OCI-LY7 (cell line): ENCODE measurements around the gene RAN. TPM values are rescaled to one million over a fixed set of nuclear protein-coding genes. Genes with fewer than 3 reads are reported as not detected.

ENCODE experiments used
- BruUV-seq: library from RNA; stranded (reverse); fragments of 400-500 nt; replicated peaks from 2 replicates; lab custom pipeline; 2021; lab: Mats Ljungman, UMichigan
- CTCF ChIA-PET: fragments of 300-600 bp; sonication (Branson Sonifier 250); formaldehyde crosslinking; loops from one replicate; lab custom pipeline; 2022; ENCODE audit warnings: antibody characterized with exemption; ENCODE audit not compliant: unreplicated experiment; lab: Charles Lee
- POLR2A ChIA-PET: fragments of 300-600 bp; sonication (Branson Sonifier 250); formaldehyde crosslinking; loops from one replicate; lab custom pipeline; 2022; ENCODE audit warnings: antibody characterized with exemption; lab: Charles Lee
- DNase-seq: peaks from one replicate; pipeline ENCODE4 v3.0.0-alpha.2; 2015; ENCODE audit warnings: low spot score
- H2AFZ ChIP-seq: fragments of 200-600 bp; sonication (generic), shearing (Covaris generic); 2 replicates; pipeline ENCODE4 v1.6.1; 2014; ENCODE audit warnings: mild to moderate bottlenecking, antibody characterized with exemption, low read length, moderate library complexity
- H3K27ac ChIP-seq: fragments of 200-600 bp; sonication (generic); 2 replicates; pipeline ENCODE4 v1.5.1; 2014; ENCODE audit warnings: mixed run types, low read depth, mild to moderate bottlenecking, moderate library complexity, low read length, inconsistent platforms; ENCODE audit not compliant: poor library complexity, severe bottlenecking
- H3K36me3 ChIP-seq: fragments of 200-600 bp; sonication (generic); 2 replicates; pipeline ENCODE4 v1.6.1; 2014; ENCODE audit warnings: mild to moderate bottlenecking, antibody characterized with exemption, low read length, moderate library complexity, mixed read lengths; ENCODE audit not compliant: insufficient read depth
- H3K4me1 ChIP-seq: fragments of 200-600 bp; sonication (generic); 2 replicates; pipeline ENCODE4 v1.5.1; 2014; ENCODE audit warnings: mild to moderate bottlenecking, low read length; ENCODE audit not compliant: insufficient read depth, poor library complexity, severe bottlenecking
- H3K4me2 ChIP-seq: fragments of 200-600 bp; sonication (generic); 2 replicates; pipeline ENCODE4 v1.6.1; 2014; ENCODE audit warnings: mild to moderate bottlenecking, low read length
- H3K4me3 ChIP-seq: fragments of 200-600 bp; sonication (generic); 2 replicates; pipeline ENCODE4 v1.5.1; 2014; ENCODE audit warnings: mild to moderate bottlenecking, low read depth, low read length; ENCODE audit not compliant: poor library complexity, severe bottlenecking
- H3K79me2 ChIP-seq: fragments of 200-600 bp; sonication (generic); 2 replicates; pipeline ENCODE4 v1.6.1; 2016; ENCODE audit warnings: low read depth, mild to moderate bottlenecking, low read length, moderate library complexity, mixed read lengths; ENCODE audit not compliant: insufficient read depth
- H3K9me2 ChIP-seq: fragments of 200-600 bp; sonication (generic); 2 replicates; pipeline ENCODE4 v1.6.1; 2016; ENCODE audit warnings: mild to moderate bottlenecking, low read length, mixed read lengths; ENCODE audit not compliant: insufficient read depth
- H3K9me3 ChIP-seq: fragments of 200-600 bp; sonication (generic); 2 replicates; pipeline ENCODE4 v1.6.1; 2014; ENCODE audit warnings: mild to moderate bottlenecking, mixed run types, low read length, mixed read lengths
- H4K20me1 ChIP-seq: fragments of 200-600 bp; sonication (generic); 2 replicates; pipeline ENCODE4 v1.6.1; 2014; ENCODE audit warnings: mild to moderate bottlenecking, antibody characterized with exemption, low read length, moderate library complexity, mixed read lengths; ENCODE audit not compliant: insufficient read depth
- EZH2phosphoT487 ChIP-seq: fragments of 200-600 bp; sonication (generic); IDR thresholded peaks from 2 replicates; pipeline ENCODE4 v1.6.1; 2018; ENCODE audit warnings: low read depth, borderline replicate concordance, mild to moderate bottlenecking, mixed run types, antibody characterized with exemption, low read length, moderate library complexity, mixed read lengths
- intact Hi-C: fragments of 100-400 bp; cut with micrococcal nuclease; formaldehyde crosslinking; loops from one replicate; pipeline ENCODE4 v1.10.0; 2022; ENCODE audit not compliant: unreplicated experiment
- total RNA-seq, 2 experiments: library from RNA; depleted of rRNA in 1 of 2; stranded (reverse); fragments of >200 nt in 1 of 2; shearing (Covaris generic) in 1 of 2; gene quantifications; 2 replicates each; pipeline ENCODE4 v1.2.3, GENCODE V29; 2014 to 2022
- TF ChIP-seq, protein P1 (sequence below): fragments of 200-600 bp; sonication (generic); conservative IDR thresholded peaks from 2 replicates; pipeline ENCODE4 v1.5.1; 2014; ENCODE audit warnings: mild to moderate bottlenecking, antibody characterized with exemption, low read length, moderate library complexity, mixed read lengths

RAN gene
- total RNA-seq, 2 experiments from 2014 or later = 1,462 to 1,957 TPM

DNA sequence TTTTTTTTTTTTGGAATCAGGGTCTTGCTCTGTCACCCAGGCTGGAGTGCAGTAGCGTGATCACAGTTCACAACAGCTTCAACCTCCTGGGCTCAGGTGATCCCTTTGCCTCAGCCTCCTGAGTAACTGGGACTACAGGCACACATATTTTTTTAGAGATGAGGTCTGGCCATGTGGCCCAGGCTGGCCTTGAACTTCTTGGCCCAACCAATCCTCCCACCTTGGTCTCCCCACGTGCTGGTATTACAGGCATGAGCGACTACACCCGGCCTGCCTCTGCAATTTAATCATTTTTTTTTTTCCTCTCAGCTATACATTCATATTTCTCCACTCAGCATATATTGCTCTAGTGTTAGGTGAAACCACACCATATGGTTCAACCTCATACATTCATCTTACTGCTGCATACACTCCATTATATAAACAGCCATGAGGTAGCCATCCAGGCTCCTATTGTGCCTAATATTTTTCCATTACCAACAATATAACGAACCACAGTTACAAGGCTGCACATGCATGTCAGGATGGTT, 39.9 kb upstream of the RAN start:
- ChIA-PET CTCF (no interaction called here), POLR2A (no interaction called here)
- Histone ChIP-seq H3K4me1 (peaks cover 8% of the 10 kb centered on the region), H2AFZ (no peak overlapping the region), H3K4me2 (no peak overlapping the region), H3K9me2 (no peaks in the 10 kb centered on the region), H3K79me2 (0 out of 2 replicates have a peak, but pooled peaks cover 5% of the 10 kb centered on the region), H3K27ac (no peak overlapping the region), H3K36me3 (no peaks in the 10 kb centered on the region), H3K4me3 (no peak overlapping the region), H3K9me3 (no peaks in the 10 kb centered on the region), H4K20me1 (no peaks in the 10 kb centered on the region)
- TF ChIP-seq, protein P1, sequence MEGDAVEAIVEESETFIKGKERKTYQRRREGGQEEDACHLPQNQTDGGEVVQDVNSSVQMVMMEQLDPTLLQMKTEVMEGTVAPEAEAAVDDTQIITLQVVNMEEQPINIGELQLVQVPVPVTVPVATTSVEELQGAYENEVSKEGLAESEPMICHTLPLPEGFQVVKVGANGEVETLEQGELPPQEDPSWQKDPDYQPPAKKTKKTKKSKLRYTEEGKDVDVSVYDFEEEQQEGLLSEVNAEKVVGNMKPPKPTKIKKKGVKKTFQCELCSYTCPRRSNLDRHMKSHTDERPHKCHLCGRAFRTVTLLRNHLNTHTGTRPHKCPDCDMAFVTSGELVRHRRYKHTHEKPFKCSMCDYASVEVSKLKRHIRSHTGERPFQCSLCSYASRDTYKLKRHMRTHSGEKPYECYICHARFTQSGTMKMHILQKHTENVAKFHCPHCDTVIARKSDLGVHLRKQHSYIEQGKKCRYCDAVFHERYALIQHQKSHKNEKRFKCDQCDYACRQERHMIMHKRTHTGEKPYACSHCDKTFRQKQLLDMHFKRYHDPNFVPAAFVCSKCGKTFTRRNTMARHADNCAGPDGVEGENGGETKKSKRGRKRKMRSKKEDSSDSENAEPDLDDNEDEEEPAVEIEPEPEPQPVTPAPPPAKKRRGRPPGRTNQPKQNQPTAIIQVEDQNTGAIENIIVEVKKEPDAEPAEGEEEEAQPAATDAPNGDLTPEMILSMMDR = no peak
- TF ChIP-seq EZH2phosphoT487 = no peak
- BruUV-seq = no TSS peak
- intact Hi-C loops = no loop called here
- DNase-seq = no peak

DNA sequence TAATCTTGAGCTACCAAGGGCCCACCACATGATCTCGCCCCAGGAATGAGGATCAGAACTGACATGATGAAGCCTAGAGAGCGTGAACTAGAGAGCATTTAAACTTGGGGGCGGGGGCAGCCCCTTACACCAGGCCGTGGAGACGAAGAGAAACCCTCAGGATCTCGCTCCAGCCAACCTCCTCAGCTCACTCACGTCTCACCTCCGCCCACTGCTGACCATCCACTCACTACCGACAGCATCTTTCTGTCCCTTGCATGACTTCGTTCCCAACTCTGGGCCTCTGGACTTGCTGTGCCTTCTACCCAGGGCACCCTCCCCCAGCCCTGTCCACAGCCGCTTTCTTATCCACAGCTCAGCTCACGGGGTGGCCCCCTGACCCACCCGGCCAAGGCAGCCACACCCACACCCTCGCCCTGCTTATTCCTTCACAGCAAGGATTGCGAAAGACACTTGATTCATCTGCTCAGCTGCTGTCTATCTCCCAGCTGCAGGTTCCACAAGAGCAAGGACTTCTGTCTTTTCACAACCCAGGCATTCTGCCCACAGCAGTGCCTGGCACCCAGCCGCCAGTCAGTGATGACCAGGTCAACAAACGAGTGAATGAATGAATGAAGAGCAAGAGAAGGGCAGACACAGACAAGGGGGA, 39.2 kb upstream of the RAN start:
- H3K9me2 ChIP-seq = no peaks in the 10 kb centered on the region
- no peak overlapping the region for H3K4me3 ChIP-seq
- TF ChIP-seq, protein P1 = no peak
- no peak for TF ChIP-seq EZH2phosphoT487
- no peaks in the 10 kb centered on the region for H4K20me1 ChIP-seq
- DNase-seq = no peak
- BruUV-seq = no TSS peak
- H3K79me2 ChIP-seq = peaks cover 7% of the 10 kb centered on the region; the same call in 1 of the 2 replicates
- H3K9me3 ChIP-seq = no peaks in the 10 kb centered on the region
- no peak overlapping the region for H3K4me2 ChIP-seq
- CTCF ChIA-PET = no interaction called here
- H2AFZ ChIP-seq = no peak overlapping the region
- peaks cover 8% of the 10 kb centered on the region for H3K4me1 ChIP-seq
- no peaks in the 10 kb centered on the region for H3K36me3 ChIP-seq
- no peak overlapping the region for H3K27ac ChIP-seq
- POLR2A ChIA-PET = no interaction called here
- intact Hi-C loops = no loop called here

DNA sequence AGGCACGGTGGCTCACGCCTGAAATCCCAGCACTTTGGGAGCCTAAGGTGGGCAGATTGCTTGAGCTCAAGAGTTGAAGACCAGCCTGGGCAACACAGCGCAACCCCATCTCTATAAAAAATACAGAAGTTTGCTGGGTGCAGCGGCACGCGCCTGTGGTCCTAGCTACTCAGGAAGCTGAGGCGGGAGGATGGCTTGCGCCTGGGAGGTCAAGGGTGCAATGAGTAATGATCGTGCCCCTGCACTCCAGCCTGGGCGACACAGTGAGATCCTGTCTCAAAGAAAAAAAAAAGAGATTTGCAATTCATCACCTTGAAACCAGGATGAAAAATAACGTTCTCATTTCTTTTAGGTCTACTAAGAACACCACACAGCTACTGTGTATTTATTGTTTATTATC, 36.9 kb upstream of the RAN start:
- no peaks in the 10 kb centered on the region for H3K9me3 ChIP-seq
- H3K79me2 ChIP-seq = peaks cover 10% of the 10 kb centered on the region; the same call in 1 of the 2 replicates
- H4K20me1 ChIP-seq = no peaks in the 10 kb centered on the region
- no peaks in the 10 kb centered on the region for H3K9me2 ChIP-seq
- no peak for TF ChIP-seq EZH2phosphoT487
- TF ChIP-seq, protein P1 = no peak
- ChIA-PET CTCF (interaction anchor here (1.0 kb wide), 1 partner anchor 11 kb away, joined by 3 read pairs; no protein-coding TSS in a partner anchor), POLR2A (interaction anchor here (1.5 to 1.6 kb wide), 2 partner anchors 9 to 14 kb away, joined by 3 to 6 read pairs; no protein-coding TSS in a partner anchor)
- no peaks in the 10 kb centered on the region for H3K36me3 ChIP-seq
- H3K4me2 ChIP-seq = no peak overlapping the region
- no peak overlapping the region for H3K27ac ChIP-seq
- H3K4me3 ChIP-seq = no peak overlapping the region
- peaks cover 20% of the 10 kb centered on the region for H3K4me1 ChIP-seq
- no TSS peak for BruUV-seq
- no peak overlapping the region for H2AFZ ChIP-seq
- intact Hi-C loops = no loop called here
- DNase-seq = no peak
